KMS-11 (cell line): ENCODE results near the gene PLPPR2.

Experiments used
- H2AFZ ChIP-seq: fragments of 200-600 bp; sonication (generic); 2 replicates; pipeline ENCODE4 v1.6.1; 2016; ENCODE audit warnings: antibody characterized with exemption, mixed run types, low read depth
- H3K27ac ChIP-seq: fragments of 200-600 bp; sonication (generic); 2 replicates; pipeline ENCODE4 v1.6.1; 2016; ENCODE audit warnings: mild to moderate bottlenecking, mixed run types
- H3K27me3 ChIP-seq: fragments of 200-600 bp; sonication (generic); 2 replicates; pipeline ENCODE4 v1.6.1; 2017; ENCODE audit warnings: mild to moderate bottlenecking, low read depth, mixed run types, moderate library complexity; ENCODE audit not compliant: insufficient read depth
- H3K36me3 ChIP-seq: fragments of 200-600 bp; sonication (generic); 2 replicates; pipeline ENCODE4 v1.6.1; 2017; ENCODE audit warnings: mild to moderate bottlenecking, mixed run types; ENCODE audit not compliant: insufficient read depth
- H3K4me1 ChIP-seq: fragments of 200-600 bp; sonication (generic); 2 replicates; pipeline ENCODE4 v1.6.1; 2016; ENCODE audit warnings: mild to moderate bottlenecking, low read depth, mixed run types; ENCODE audit not compliant: poor library complexity, severe bottlenecking
- H3K4me2 ChIP-seq: fragments of 200-600 bp; sonication (generic); 2 replicates; pipeline ENCODE4 v1.7.0; 2016; ENCODE audit warnings: mild to moderate bottlenecking, mixed run types
- H3K4me3 ChIP-seq: fragments of 200-600 bp; sonication (generic); IDR thresholded peaks from 2 replicates; pipeline ENCODE4 v1.6.1; 2017; ENCODE audit warnings: low read depth, low read length, mixed read lengths; ENCODE audit not compliant: insufficient read depth
- H3K79me2 ChIP-seq: fragments of 200-600 bp; sonication (generic); 2 replicates; pipeline ENCODE4 v1.6.1; 2016; ENCODE audit warnings: low read depth, mixed run types; ENCODE audit not compliant: insufficient read depth
- H3K9ac ChIP-seq: fragments of 200-600 bp; sonication (generic); 2 replicates; pipeline ENCODE4 v1.6.1; 2016; ENCODE audit warnings: mild to moderate bottlenecking, mixed run types
- H4K20me1 ChIP-seq: fragments of 200-600 bp; sonication (generic); 2 replicates; pipeline ENCODE4 v1.6.1; 2016; ENCODE audit warnings: mild to moderate bottlenecking, mixed run types; ENCODE audit not compliant: insufficient read depth
- TF ChIP-seq, protein P1 (sequence below): fragments of 200-600 bp; sonication (generic); conservative IDR thresholded peaks from 2 replicates; pipeline ENCODE4 v1.6.1; 2017; ENCODE audit warnings: low read depth, mild to moderate bottlenecking, antibody characterized with exemption, low read length, moderate library complexity, mixed read lengths

PLPPR2 gene

DNA sequence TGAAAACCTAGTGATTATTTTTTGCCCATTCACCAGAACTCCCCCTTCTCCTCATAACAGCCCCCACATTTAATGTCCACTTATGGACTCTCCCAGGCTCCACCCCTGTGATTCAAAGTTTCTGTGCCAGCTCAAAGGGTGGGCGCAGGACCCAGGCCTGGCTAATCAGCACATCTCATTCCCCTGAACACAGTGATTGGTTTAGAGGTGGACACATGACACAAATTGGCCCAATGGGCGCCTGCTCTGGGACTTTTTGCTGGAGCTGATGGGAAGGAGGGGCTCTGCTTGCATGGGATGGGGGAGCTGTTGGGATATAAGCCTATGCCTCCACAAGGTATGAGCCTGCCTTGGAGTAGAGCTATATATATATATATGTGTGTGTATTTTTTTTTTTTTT, 35.1 kb downstream of the PLPPR2 start:
- no peaks in the 10 kb centered on the region for H3K79me2 ChIP-seq
- no peak overlapping the region for H3K9ac ChIP-seq
- TF ChIP-seq, protein P1, sequence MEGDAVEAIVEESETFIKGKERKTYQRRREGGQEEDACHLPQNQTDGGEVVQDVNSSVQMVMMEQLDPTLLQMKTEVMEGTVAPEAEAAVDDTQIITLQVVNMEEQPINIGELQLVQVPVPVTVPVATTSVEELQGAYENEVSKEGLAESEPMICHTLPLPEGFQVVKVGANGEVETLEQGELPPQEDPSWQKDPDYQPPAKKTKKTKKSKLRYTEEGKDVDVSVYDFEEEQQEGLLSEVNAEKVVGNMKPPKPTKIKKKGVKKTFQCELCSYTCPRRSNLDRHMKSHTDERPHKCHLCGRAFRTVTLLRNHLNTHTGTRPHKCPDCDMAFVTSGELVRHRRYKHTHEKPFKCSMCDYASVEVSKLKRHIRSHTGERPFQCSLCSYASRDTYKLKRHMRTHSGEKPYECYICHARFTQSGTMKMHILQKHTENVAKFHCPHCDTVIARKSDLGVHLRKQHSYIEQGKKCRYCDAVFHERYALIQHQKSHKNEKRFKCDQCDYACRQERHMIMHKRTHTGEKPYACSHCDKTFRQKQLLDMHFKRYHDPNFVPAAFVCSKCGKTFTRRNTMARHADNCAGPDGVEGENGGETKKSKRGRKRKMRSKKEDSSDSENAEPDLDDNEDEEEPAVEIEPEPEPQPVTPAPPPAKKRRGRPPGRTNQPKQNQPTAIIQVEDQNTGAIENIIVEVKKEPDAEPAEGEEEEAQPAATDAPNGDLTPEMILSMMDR: no peak
- H3K27me3 ChIP-seq: peaks cover 6% of the 10 kb centered on the region; the same call in 1 of the 2 replicates
- no peaks in the 10 kb centered on the region for H3K36me3 ChIP-seq
- no peaks in the 10 kb centered on the region for H4K20me1 ChIP-seq
- no peak overlapping the region for H3K4me2 ChIP-seq
- H3K4me1 ChIP-seq: no peaks in the 10 kb centered on the region
- no peak overlapping the region for H3K4me3 ChIP-seq
- no peak overlapping the region for H3K27ac ChIP-seq
- no peak overlapping the region for H2AFZ ChIP-seq

DNA sequence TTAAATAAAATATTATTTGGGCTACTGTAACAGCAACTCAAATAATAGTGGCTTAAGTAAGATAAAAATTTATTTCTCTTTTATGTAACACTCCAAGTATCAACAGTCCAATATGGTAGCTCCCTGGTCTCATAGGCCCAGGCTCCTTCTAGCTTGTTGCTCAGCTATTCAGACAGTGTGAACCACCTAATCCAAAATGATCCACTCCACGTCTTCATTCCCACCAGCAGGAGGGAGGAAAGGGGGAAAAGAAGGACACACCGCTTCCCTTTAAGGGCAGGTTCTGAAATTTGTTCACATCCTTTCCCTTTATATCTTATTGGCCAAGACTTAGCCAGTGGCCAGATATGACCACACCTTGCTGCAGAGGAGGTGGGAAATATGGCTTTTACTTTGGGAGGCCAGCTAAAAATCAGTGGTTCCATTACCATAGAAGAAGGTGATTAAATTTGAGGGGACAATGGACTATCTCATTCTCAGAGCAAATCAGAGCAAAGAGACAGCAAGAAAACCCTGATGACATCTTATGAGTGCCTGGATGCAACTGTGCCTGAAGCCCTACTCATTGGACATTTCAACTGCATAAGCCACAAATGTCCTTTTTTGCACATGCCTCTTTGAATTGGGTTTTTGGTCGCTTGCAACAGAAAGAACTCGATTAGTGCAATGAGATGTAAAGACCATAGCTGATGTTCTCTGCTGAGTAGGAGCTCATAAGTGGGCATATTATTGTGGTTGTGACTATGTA, 35.9 kb downstream of the PLPPR2 start:
- Histone ChIP-seq H3K4me3 (no peak overlapping the region), H3K27ac (no peak overlapping the region), H3K79me2 (no peaks in the 10 kb centered on the region), H3K27me3 (peaks cover 6% of the 10 kb centered on the region; the same call in 1 of the 2 replicates), H4K20me1 (no peaks in the 10 kb centered on the region), H3K36me3 (no peaks in the 10 kb centered on the region), H3K4me1 (no peaks in the 10 kb centered on the region), H3K9ac (no peak overlapping the region), H2AFZ (no peak overlapping the region), H3K4me2 (no peak overlapping the region)
- TF ChIP-seq, protein P1: no peak

DNA sequence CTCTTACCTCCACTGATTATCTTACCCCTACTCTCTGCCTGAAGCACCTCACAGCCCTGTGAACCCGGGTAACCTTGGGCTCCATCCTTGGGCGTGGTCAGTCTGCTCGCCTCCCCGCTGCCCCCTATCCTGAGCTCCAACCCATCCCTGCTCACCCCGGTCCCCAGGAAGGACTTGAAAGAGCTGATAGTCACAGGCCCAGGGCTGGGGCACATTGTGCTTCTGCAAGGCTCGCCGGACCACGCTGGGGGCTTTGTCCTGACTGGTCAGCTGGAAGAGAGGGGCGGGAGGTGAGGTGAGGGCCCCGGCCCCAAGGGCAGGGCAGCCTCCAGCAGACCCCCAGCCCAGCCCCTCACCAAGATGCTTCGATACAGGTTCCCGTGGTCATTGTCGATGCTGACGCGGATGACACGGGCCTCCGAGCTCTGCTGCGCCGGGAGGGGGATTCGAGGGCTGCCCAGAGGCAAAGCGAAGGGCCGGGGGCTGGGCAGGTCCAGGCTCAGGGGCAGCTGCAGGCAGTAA, 41.9 kb downstream of the PLPPR2 start:
- Histone ChIP-seq H3K36me3 (no peaks in the 10 kb centered on the region), H3K79me2 (no peaks in the 10 kb centered on the region), H3K9ac (no peak overlapping the region), H3K27me3 (peaks cover 6% of the 10 kb centered on the region; the same call in 1 of the 2 replicates), H3K27ac (no peak overlapping the region), H2AFZ (no peak overlapping the region), H3K4me2 (no peak overlapping the region), H3K4me1 (no peaks in the 10 kb centered on the region), H4K20me1 (no peaks in the 10 kb centered on the region), H3K4me3 (no peak overlapping the region)
- TF ChIP-seq, protein P1: no peak

DNA sequence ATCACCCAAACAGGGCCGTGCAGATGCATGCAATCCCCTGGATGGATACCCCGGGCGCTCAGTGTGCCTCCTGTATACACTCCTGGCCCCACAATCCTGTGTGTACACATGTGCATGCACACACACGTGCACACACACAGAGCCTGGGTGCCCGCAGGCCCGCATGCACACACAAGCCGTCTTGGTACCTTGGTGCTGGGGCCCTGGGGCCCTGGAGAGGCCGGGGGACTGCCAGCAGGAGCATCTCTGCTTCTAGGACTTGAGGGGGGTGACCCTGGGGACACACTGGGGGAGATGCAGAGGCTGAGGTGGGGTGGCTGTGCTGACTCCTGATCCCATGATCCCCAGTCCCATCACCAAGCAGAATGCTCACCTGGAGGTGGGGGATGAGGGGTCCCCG, 44.4 kb downstream of the PLPPR2 start:
- no peaks in the 10 kb centered on the region for H3K36me3 ChIP-seq
- H3K27ac ChIP-seq: no peak overlapping the region
- no peaks in the 10 kb centered on the region; the same call in 1 of the 2 replicates for H3K27me3 ChIP-seq
- H3K4me1 ChIP-seq: no peaks in the 10 kb centered on the region
- no peak overlapping the region for H3K4me3 ChIP-seq
- H3K4me2 ChIP-seq: no peak overlapping the region
- H2AFZ ChIP-seq: no peak overlapping the region
- no peaks in the 10 kb centered on the region for H4K20me1 ChIP-seq
- H3K79me2 ChIP-seq: no peaks in the 10 kb centered on the region
- TF ChIP-seq, protein P1: no peak
- H3K9ac ChIP-seq: no peak overlapping the region
